NCI-H2107 (cell line): ENCODE data around the gene RNASE9.
"Not testable (repeated sequence)": the region's sequence is repeated elsewhere in the genome, so short reads cannot be mapped to it uniquely, and the experiment has no call there.

Experiments
- DNase-seq: peaks from one replicate; lab custom pipeline; 2025; lab: John Stamatoyannopoulos, UW

The RNASE9 gene

DNA sequence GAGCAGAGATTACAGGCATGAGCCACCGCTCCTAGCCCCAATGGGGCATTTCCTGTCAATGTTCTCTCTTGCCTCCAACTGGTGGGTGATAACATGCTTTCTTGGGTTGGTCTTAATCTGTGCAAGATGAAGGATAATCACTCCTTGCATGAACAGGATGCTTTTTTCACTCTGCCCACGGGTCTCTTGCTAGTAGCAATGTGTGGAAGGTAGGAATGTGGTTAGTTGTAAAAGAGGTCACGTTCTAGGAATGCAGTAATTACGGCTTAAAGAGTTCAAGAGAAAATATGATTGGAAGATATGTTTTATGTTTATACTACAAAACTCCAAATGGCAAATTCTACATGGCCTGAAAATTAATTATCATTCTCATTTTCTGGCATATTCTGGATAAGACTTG, 45.0 kb downstream of the RNASE9 start:
- DNase-seq: no peak

DNA sequence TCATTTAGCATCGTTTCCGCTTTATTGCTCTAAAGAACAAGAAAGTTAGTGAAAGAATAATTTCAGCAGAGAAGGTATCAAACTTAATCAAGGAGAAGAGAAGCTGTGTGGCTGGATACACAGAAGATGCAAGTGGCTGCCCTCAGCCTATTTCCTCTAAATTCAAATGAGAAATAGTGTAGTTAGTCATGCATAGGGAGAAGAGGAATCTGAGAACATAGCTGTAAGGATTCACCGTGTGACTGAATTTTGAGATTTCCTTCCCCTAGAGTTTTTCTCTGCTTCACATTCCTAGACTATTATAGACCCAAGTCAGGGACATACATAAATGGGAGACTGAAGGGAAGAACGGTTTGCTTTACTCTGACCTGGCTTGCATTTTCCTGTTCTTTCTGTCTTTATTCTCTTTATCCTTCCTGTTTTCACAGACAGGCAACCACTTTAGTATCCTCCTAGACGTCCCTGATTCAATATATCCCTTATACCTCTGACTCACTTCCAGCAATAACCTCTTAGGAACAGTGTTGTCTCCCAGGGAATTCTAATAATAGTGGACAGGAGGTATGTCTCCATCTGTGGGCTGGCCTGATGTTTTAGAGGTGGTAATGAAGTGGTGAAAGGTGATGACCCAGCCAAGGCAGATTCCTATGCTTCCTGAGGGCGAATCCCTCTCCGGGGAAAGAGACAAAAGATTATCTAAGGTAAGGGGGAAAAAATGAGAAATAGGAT, 48.5 kb downstream of the RNASE9 start:
- no peak for DNase-seq

DNA sequence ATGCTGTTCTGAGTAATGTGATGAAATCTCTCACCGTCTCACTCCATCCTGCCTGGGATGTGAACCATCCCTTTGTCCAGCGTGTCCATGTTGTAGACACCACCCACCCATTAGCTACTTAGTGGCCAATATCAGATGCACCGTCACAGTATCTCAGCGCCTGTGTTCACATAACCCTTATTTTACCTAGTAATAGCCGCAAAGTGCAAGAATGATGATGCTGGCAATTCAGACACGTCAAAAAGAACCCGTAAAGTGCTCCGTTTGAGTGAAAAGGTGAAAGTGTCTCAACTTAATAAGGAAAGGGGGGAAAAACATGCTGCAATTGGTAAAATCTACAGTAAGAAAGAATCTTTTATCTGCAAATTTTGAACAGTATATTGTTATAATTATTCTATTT, 52.5 kb downstream of the RNASE9 start:
- DNase-seq: no peak

DNA sequence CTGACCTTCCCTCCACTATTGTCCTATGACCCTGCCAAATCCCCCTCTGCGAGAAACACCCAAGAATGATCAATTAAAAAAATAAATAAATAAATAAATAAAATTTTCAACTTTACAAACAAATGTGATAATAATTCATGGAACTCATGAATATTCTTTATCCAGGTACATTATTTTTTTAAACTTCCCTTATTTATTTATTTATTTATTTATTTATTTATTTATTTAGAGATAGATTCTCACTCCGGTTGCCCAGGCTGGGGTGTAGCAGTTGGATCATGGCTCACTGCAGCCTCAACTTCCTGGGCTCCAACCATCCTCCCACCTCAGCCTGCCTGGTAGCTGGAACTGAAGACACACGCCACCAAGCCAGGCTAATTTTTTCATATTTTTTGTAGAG, 53.3 kb downstream of the RNASE9 start:
- DNase-seq: not testable (repeated sequence)

DNA sequence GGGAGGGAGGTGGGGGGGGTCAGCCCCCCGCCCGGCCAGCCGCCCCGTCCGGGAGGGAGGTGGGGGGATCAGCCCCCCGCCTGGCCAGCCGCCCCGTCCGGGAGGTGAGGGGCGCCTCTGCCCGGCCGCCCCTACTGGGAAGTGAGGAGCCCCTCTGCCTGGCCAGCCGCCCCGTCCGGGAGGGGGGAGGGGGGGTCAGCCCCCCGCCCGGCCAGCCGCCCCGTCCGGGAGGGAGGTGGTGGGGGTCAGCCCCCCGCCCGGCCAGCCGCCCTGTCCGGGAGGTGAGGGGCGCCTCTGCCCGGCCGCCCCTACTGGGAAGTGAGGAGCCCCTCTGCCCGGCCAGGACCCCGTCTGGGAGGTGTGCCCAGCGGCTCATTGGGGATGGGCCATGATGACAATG, 54.1 kb downstream of the RNASE9 start:
- not testable (repeated sequence) for DNase-seq

DNA sequence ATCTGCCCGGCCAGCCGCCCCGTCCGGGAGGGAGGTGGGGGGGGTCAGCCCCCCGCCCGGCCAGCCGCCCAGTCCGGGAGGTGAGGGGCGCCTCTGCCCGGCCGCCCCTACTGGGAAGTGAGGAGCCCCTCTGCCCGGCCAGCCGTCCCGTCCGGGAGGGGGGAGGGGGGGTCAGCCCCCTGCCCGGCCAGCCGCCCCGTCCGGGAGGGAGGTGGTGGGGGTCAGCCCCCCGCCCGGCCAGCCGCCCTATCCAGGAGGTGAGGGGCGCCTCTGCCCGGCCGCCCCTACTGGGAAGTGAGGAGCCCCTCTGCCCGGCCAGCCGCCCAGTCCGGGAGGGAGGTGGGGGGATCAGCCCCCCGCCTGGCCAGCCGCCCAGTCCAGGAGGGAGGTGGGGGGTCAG, 54.6 kb downstream of the RNASE9 start:
- not testable (repeated sequence) for DNase-seq
